Stimulated activated CD8-positive, alpha-beta memory T cell treated with anti-CD3 and anti-CD28 coated beads, Interleukin-12 subunit alpha, Interleukin-12 subunit beta, amount 100 ng/mL, for 4 hours (primary cell): ENCODE measurements around the gene GGN.
"Not testable (repeated sequence)": the region's sequence is repeated elsewhere in the genome, so short reads cannot be mapped to it uniquely, and the experiment has no call there.

ENCODE experiments used
- DNase-seq: peaks from one replicate; pipeline ENCODE4 v3.0.0-alpha.2; 2020; ENCODE audit warnings: low read depth

The GGN gene

GRCh38 chr19:38411898-38412297, 24.1 kb upstream of the GGN start:
- DNase-seq, result not testable (repeated sequence)

DNA sequence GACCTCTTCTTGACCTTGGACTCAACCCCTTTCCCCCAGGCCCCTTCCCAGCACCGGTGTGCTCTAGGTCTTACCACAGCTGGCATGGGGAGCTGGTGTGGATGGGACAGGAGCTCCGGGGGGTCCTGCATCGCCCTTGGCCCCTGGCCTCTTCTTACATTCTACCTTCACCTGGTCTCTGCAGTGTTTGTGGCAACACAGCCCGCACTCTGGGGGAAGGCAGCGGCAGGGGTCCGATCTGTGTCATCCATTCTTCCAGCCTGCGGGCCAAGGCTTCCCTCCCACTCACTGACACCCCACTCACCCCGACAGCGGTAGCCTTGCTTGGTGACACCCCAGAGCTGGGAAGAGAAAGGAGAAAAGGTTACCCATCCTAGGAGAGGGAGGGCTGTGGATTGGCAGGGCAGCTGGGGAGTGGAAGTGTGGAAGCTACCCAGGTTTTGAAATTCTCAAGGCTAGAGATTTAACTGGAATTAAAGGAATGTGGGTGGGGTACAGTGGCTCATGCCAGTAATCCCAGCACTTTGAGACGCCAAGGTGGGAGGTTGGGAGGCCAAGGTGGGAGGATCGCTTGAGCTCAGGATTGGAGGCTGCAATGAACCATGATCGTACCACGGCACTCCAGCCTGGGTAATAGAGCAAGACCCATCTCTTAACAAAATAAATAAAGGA, 23.3 kb upstream of the GGN start:
- no peak for DNase-seq

DNA sequence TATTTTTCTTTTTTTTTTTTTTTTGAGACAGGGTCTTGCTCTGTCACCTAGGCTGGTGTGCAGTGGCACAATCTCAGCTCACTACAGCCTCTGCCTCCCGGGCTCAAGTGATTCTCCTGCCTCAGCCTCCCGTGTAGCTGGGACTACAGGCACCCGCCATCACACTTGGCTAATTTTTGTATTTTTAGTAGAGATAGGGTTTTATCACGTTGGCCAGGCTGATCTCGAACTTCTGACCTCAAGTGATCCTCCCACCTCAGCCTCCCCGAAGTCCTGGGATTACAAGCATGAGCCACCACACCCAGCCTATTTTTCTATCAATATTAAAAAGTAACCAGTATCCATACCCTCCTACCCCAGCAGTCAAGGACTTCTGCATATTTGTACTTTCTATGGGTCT, 22.6 kb upstream of the GGN start:
- DNase-seq, result not testable (repeated sequence)

GRCh38 chr19:38409631-38410133, 21.8 kb upstream of the GGN start:
- DNase-seq, result no peak

- DNase-seq, result no peak
Observed at GRCh38 chr19:38405276-38405675, 17.4 kb upstream of the GGN start.

DNA sequence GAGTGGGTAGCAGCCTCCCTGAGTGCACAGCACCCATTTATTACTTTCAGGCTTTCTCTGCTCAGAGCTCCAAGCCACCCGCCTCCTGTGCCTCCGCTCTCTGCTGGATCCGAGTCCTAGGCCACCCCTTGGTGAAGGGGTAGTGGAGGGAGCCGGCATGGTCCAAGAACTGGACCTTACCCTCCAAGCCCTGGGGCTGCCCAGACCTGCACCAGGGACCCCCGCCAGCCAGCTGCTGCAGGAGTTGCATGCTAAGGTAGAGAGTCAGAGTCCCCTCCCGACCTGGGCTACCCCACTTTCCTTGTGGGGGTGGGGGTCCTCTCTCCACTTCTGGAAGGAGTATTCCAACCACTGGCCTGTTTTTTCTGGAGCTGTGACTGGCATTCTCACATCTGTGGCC, 17.0 kb upstream of the GGN start:
- no peak for DNase-seq

- DNase-seq, result peak; percentile 95
Observed at GRCh38 chr19:38402967-38403674, 15.3 kb upstream of the GGN start, which contains the start of gene FAM98C. Gene FAM98C (plus strand): TSS chr19:38403093. CDS start chr19:38403154, 61 bp downstream.

GRCh38 chr19:38402623-38402966, 14.8 kb upstream of the GGN start:
- DNase-seq, result no peak

GRCh38 chr19:38401148-38401547, 13.3 kb upstream of the GGN start:
- DNase-seq, result no peak

- DNase-seq, result no peak
Observed at GRCh38 chr19:38400361-38400760, 12.5 kb upstream of the GGN start.

GRCh38 chr19:38399537-38399936, 11.7 kb upstream of the GGN start:
- no peak for DNase-seq

DNA sequence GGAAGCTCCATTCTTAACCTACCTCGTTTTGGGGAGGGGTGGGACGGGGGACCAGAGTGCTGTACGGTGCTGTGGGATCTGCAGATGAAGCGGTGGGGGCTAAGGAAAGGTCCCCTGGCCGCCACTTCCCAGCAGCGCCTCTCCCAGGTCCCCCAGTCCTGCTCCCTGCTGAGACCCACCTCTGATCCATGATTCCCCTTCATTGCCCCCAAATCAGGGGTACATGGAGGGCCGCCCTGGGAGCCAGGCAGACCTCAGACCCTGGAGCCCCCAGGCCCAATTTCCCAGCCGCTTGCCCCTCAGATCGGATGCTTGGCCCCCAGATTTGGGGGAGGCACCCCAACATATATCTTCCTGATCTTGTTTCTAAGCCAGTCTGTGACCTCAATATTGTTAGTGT, 11.2 kb upstream of the GGN start:
- DNase-seq, result no peak

- DNase-seq, result peak; percentile 20
Observed at GRCh38 chr19:38395381-38396114, 7.7 kb upstream of the GGN start.

GRCh38 chr19:38394488-38394887, 6.7 kb upstream of the GGN start:
- DNase-seq, result peak; percentile 32

- no peak for DNase-seq
Observed at GRCh38 chr19:38392707-38393308, 5.0 kb upstream of the GGN start.

- no peak for DNase-seq
Observed at GRCh38 chr19:38391911-38392464, 4.2 kb upstream of the GGN start.

- no peak for DNase-seq
Observed at GRCh38 chr19:38389957-38390924, 2.4 kb upstream of the GGN start.

- DNase-seq, result no peak
Observed at GRCh38 chr19:38389101-38389925, 1.5 kb upstream of the GGN start.

DNA sequence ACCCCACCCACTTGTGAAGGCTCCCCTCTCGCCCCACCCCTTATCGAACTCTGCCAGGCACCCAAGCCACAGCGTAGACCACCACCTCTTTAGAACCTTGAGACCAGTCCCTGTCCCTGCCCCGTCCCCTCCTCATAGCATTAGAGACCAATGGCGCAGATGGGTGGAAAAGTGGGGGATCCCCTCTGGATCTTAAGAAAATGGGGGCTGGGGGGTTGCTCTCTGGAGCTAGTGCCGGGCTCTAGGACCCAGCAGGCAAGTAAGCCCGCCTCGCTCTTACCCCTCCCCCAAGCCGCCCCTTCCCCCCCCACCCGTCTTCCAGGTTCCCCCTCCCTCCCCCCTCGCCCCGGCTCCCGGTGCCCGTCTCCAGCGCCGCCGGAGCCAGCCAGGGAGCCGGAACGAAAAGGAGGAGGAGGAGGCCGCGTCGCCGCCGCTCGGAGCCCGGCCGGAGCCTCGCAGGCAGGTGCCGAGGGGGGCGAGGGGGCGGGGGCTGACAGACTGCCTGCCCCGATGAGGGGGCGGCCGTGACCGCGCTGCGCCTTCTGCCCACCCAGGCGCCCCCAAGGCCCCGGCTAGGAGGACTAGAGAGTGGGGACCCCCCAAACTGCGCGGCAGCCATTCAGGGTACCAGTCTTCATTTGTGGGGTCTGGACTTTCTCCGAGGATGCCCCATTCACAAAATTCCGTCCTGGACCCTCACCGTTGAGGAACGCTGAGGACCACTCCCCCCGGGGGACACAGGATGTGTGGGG, 691 bp upstream of the GGN start, which contains the start of gene SPRED3:
Gene SPRED3 (plus strand): TSS at position 349 of the 752 bp plus-strand sequence. CDS start 1,606 bp downstream, outside the sequence.
- no peak for DNase-seq
